ENCODE measurements around the gene CPSF3. TPM values are rescaled to one million over a fixed set of nuclear protein-coding genes. Genes with fewer than 3 reads are reported as not detected.

Gene CPSF3
- total and polyA plus RNA-seq, 11 donors, result 12.0 to 27.5 (median 18.3) TPM

DNA sequence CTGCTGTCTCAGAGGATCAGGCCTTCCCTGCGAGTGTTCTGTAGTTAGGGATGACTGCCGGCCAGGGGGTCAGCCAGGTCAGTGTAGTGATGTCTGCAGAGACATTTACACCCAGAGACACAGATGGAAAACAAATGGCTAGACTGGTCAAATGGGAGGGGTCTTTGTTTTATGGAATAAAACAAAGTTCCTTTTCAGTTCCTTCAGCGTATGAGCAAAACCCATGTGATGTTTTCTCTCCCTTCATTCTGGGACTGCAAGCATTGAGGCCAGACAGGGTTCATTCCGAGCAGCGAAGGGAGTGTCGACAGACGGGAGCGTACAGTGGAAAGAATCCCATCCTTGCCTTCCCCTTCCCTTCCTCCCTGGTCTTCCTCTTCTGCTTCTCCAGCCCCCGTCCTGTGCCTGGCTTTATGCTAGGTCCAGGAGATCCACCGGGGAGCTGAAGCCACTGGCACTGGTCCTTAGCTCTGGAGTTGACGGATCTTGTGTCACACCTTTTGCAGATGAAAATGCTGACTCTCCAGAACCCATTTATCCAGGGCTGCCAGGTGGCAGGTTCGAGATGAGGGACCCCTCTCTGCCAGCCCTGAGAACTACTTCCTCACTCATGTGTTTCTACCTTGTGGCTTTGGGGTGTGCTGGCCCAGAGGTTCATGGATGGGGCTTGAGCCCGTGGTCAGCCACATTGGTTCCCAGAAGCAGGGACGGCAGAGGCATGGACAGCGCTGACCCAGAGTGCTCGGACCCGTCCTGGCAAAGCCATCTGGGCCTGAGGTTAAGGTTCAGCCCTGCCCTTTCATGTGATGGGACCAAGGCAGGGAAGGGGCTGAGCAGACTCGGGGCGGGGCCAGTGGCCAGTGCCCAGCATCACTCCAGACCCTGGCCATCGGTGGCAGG lies 24.3 kb upstream of the CPSF3 start:
- H3K4me3 ChIP-seq, result no peak overlapping the region
- H3K27me3 ChIP-seq, result no peaks in the 10 kb centered on the region
- peaks cover 0 to 75% (median 54%) of the 10 kb centered on the region in 9 donors for H3K36me3 ChIP-seq
- TF ChIP-seq, protein P1, sequence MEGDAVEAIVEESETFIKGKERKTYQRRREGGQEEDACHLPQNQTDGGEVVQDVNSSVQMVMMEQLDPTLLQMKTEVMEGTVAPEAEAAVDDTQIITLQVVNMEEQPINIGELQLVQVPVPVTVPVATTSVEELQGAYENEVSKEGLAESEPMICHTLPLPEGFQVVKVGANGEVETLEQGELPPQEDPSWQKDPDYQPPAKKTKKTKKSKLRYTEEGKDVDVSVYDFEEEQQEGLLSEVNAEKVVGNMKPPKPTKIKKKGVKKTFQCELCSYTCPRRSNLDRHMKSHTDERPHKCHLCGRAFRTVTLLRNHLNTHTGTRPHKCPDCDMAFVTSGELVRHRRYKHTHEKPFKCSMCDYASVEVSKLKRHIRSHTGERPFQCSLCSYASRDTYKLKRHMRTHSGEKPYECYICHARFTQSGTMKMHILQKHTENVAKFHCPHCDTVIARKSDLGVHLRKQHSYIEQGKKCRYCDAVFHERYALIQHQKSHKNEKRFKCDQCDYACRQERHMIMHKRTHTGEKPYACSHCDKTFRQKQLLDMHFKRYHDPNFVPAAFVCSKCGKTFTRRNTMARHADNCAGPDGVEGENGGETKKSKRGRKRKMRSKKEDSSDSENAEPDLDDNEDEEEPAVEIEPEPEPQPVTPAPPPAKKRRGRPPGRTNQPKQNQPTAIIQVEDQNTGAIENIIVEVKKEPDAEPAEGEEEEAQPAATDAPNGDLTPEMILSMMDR (IDR thresholded peaks at IDR 0.05), result no peak
- TF ChIP-seq POLR2A (IDR thresholded peaks at IDR 0.05), result no peak
- H3K27ac ChIP-seq, result peak overlapping the region in 11 of 12 donors; percentile 0 to 69 (median 55)
- DNase-seq (peak in 3 of 5 donors; percentile 39 to 68 (median 46)), ATAC-seq (peak; percentile 43 to 74 (median 54))
- H3K9me3 ChIP-seq, result no peaks in the 10 kb centered on the region
- H3K4me1 ChIP-seq, result peaks cover 0 to 23% (median 6%) of the 10 kb centered on the region in 12 donors
- intact Hi-C loops (cut with DNase I), result no loop called here
- whole genome bisulfite sequencing, 4 donors, result 61 to 77% (median 73%) methylated on average over 16 to 20 of the region's 20 CpGs

DNA sequence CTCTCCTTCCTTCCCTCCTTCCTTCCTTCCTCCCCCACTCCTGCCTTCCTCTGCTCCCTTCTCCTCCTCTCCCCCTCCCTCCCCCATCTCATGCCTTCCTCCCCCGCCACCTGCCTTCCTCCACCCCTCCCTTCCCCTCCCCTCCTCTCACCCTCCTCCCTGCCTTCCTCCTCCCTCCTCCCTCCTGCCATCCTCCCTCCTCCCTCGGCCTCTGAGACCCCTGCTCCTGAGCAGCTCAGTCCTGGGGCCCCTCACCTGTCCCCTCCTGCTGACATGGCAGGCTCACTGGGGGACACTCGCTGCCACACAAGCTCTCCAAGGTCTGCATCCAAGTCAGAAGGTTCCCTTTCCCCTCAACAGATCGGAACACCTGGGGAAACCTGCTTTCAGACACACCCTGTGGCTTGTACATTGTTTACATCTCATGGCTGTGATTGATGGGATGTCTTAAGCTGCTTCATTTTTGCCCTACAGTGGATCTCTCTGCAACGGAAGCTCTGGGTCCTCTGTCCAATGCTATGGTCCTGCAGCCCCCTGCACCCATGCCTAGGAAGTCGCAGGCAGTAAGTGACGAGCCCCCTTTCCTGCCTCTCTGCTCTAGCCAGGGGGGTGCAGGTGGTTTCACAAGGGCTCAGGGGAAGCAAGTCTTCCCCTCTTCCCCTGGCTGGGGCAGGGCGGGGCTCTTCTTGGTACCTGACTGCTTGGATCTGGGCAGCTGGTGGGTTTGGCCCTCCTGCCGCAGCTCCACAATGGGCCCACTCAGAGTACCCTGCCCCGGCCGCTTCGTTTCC lies 23.0 kb upstream of the CPSF3 start:
- Histone ChIP-seq H3K4me3 (no peak overlapping the region), H3K27ac (peak overlapping the region in 1 of 12 donors; percentile 2), H3K4me1 (peaks cover 0 to 26% (median 9%) of the 10 kb centered on the region in 12 donors), H3K36me3 (peaks cover 0 to 76% (median 43%) of the 10 kb centered on the region in 9 donors), H3K9me3 (no peaks in the 10 kb centered on the region), H3K27me3 (no peaks in the 10 kb centered on the region)
- intact Hi-C loops (cut with DNase I), result no loop called here
- 91 to 94% (median 92%) methylated on average over 9 to 12 of the region's 12 CpGs for WGBS, 4 donors
- DNase-seq, result no peak
- TF ChIP-seq, protein P1 (IDR thresholded peaks at IDR 0.05), result no peak
- no peak for TF ChIP-seq POLR2A (IDR thresholded peaks at IDR 0.05)
- ATAC-seq, result peak in 1 of 4 donors; percentile 9

DNA sequence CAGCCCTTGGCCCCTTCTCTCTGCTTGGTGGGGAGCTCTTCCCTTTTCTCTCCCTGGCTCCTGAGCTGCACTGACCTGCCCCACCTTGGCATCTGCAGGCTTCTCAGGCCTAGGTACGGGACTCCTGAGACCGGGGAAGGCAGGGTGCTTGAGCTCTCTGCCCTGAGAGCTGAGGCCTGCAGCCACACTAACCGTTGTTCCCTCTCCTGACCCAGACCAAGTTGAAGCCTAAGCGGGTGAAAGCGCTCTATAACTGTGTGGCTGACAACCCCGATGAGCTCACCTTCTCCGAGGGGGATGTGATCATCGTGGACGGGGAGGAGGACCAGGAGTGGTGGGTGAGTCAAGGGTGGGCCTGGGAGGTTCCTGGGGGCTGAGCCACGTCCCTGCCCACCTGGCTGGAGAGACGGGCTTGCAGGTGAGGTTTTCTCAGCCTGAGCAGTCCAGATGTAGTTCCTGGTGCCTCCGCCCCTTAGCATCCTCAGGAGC lies 22.4 kb upstream of the CPSF3 start:
- DNase-seq, result no peak
- Histone ChIP-seq H3K4me1 (peaks cover 0 to 26% (median 9%) of the 10 kb centered on the region in 12 donors), H3K36me3 (peaks cover 0 to 73% (median 39%) of the 10 kb centered on the region in 9 donors), H3K9me3 (no peaks in the 10 kb centered on the region), H3K27ac (no peak overlapping the region), H3K4me3 (no peak overlapping the region), H3K27me3 (no peaks in the 10 kb centered on the region)
- intact Hi-C loops (cut with DNase I), result no loop called here
- WGBS, 4 donors, result 89 to 97% (median 96%) methylated on average over 8 to 12 of the region's 12 CpGs
- TF ChIP-seq POLR2A (IDR thresholded peaks at IDR 0.05), result no peak
- TF ChIP-seq, protein P1 (IDR thresholded peaks at IDR 0.05), result no peak
- ATAC-seq, result peak in 1 of 4 donors; percentile 5
